ENCODE results near the gene SMIM26.

- TF ChIP-seq POLR2AphosphoS5 (IDR thresholded peaks at IDR 0.05): no peak
- TF ChIP-seq, protein P1, sequence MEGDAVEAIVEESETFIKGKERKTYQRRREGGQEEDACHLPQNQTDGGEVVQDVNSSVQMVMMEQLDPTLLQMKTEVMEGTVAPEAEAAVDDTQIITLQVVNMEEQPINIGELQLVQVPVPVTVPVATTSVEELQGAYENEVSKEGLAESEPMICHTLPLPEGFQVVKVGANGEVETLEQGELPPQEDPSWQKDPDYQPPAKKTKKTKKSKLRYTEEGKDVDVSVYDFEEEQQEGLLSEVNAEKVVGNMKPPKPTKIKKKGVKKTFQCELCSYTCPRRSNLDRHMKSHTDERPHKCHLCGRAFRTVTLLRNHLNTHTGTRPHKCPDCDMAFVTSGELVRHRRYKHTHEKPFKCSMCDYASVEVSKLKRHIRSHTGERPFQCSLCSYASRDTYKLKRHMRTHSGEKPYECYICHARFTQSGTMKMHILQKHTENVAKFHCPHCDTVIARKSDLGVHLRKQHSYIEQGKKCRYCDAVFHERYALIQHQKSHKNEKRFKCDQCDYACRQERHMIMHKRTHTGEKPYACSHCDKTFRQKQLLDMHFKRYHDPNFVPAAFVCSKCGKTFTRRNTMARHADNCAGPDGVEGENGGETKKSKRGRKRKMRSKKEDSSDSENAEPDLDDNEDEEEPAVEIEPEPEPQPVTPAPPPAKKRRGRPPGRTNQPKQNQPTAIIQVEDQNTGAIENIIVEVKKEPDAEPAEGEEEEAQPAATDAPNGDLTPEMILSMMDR (IDR thresholded peaks at IDR 0.05): no peak
These were observed 44.3 kb downstream of the SMIM26 start for GRCh38 chr20:18611492-18611891.

Data from upper lobe of left lung (tissue), 4 donors.